ENCODE measurements around the gene ATP2B2.

Gene ATP2B2

GRCh38 chr3:10289787-10290355, 215.5 kb downstream of the ATP2B2 start:
- no peak for DNase-seq

- no peak for DNase-seq
Measured at GRCh38 chr3:10289077-10289476, 216.3 kb downstream of the ATP2B2 start.

GRCh38 chr3:10288575-10288960, 216.8 kb downstream of the ATP2B2 start:
- DNase-seq: no peak

GRCh38 chr3:10287936-10288574, 217.3 kb downstream of the ATP2B2 start:
- DNase-seq: no peak

GRCh38 chr3:10286596-10287295, 218.6 kb downstream of the ATP2B2 start:
- DNase-seq: peak; percentile 33 to 53

- DNase-seq: no peak
Measured at GRCh38 chr3:10286133-10286524, 219.3 kb downstream of the ATP2B2 start.

GRCh38 chr3:10285272-10286132, 219.9 kb downstream of the ATP2B2 start:
- DNase-seq: peak in 1 of 2 donors; percentile 36

GRCh38 chr3:10284496-10284895, 220.9 kb downstream of the ATP2B2 start:
- DNase-seq: no peak

GRCh38 chr3:10283638-10284037, 221.7 kb downstream of the ATP2B2 start:
- DNase-seq: no peak

- DNase-seq: no peak
Measured at GRCh38 chr3:10281951-10282350, 223.4 kb downstream of the ATP2B2 start.

GRCh38 chr3:10280571-10280970, 224.8 kb downstream of the ATP2B2 start:
- DNase-seq: no peak

- no peak for DNase-seq
Measured at GRCh38 chr3:10280177-10280529, 225.2 kb downstream of the ATP2B2 start.

GRCh38 chr3:10279384-10280176, 225.8 kb downstream of the ATP2B2 start:
- DNase-seq: no peak

- DNase-seq: no peak
Measured at GRCh38 chr3:10278501-10278900, 226.9 kb downstream of the ATP2B2 start.

GRCh38 chr3:10277115-10277625, 228.2 kb downstream of the ATP2B2 start:
- no peak for DNase-seq

GRCh38 chr3:10274601-10275000, 230.8 kb downstream of the ATP2B2 start:
- DNase-seq: no peak

All from hippocampal formation (tissue), 2 donors.